GM18909 (cell line): ENCODE data around the gene TNNC1.

Experiments used
- ATAC-seq: cut with Tn5 transposase; IDR thresholded peaks from one replicate; pipeline ENCODE4 v1.9.1; 2021; ENCODE audit warnings: mild to moderate bottlenecking; ENCODE audit not compliant: unreplicated experiment, poor library complexity

The TNNC1 gene

GRCh38 chr3:52484680-52485461 lies 31.0 kb upstream of the TNNC1 start:
- ATAC-seq = no peak

DNA sequence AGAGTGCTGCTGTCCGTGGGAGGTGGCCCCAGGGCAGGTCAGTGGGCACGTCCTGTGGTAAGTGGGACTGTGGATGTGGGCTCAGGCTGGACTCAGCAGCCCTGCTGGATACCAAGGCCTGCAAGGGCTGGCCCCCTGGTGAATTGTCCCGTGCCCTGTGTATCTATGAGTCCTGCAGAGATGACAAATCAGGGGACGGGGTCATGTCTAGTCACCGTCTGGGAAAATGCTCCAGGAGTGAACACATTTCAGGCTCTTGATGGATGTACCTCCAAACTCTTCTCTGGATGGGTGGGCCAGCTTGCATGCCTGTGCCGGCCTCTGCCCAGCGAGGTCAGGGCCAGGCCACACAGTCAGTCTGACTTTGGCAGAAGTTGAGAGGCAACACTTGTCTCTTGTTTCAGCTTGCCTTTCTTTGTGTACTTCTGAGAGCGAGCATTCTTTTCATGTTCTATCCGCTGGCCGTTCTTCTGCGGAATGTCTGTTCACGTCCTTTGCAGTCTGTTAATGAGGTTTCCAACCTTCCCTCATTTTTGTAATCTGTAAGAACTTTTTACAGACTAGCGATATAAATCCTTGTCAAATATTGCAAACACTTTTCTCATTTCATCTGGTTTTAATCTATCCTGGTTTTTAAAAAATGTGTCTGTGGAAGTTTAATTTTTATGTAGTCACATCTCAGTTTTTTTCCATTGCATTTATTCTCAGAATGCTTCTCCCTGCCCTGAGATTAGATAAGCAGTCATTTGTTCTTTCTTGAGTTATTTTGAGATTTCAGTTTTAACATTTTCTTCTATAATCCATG lies 29.9 kb upstream of the TNNC1 start:
- no peak for ATAC-seq

DNA sequence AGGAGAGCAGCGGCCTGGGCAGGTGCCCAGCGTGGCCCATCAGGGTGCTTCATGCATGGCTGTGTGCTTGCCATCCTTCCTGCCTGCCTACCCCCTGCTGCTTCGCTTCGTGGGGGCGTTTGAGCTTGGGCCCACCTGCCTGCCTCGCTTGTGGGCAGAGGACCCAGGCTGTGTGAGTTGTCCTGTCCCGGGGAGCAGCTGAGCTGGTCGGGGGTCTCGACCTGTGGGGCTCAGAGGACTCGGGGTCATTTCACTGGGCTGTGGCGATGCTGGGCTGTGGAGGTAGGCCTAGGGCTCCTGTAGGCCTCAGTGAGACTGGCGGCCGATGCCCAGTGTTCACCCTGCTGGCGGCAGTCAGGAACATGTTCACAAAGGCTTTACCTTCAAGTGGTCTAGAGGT lies 29.2 kb upstream of the TNNC1 start:
- no peak for ATAC-seq

GRCh38 chr3:52481819-52482521 lies 28.1 kb upstream of the TNNC1 start:
- no peak for ATAC-seq

DNA sequence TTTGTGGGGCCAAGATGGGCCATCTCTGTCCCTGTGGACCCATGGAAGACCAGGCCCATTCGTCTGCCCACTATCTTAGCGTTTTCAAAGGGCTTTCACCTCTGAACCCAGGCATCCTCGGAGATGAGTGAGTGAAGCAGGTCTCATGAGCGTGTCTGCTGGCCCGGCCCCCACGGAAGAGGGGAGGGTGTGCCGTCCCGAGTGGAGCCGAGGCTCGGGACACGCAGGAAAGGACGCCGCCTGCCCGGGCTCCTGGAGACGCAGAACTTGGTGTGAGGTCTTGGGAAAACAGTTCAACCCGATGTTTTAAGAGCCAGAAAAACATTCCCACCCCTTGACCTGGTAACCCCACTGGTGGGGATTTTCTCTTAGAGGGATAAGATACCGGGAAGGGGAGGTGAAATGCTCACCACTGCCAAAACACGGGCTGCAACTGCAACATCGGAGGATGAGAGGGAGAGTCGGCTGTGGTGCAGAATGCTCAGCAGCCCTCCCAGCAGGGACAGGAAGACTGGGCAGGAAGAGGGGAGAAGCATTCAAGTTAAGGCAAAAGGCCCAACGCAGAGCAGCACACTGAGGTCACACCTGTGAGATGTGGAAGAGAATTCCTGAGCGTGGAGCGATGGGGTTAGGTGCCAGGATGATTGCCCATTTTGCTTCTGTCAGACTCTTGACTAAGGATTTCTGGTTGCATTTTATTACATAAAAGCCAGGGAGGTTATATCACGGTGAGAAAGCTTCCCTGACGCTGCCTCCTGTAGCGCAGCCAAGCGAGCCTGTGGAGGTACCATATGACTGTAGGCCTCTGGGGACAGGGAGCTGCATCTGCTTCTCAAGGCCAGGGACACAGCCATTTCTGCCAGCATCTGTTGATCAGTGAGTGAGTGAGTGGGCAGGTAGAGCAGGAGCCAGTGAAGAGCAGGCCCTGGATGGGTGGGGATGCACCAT lies 27.2 kb upstream of the TNNC1 start:
- no peak for ATAC-seq

GRCh38 chr3:52479877-52480575 lies 26.2 kb upstream of the TNNC1 start:
- no peak for ATAC-seq

DNA sequence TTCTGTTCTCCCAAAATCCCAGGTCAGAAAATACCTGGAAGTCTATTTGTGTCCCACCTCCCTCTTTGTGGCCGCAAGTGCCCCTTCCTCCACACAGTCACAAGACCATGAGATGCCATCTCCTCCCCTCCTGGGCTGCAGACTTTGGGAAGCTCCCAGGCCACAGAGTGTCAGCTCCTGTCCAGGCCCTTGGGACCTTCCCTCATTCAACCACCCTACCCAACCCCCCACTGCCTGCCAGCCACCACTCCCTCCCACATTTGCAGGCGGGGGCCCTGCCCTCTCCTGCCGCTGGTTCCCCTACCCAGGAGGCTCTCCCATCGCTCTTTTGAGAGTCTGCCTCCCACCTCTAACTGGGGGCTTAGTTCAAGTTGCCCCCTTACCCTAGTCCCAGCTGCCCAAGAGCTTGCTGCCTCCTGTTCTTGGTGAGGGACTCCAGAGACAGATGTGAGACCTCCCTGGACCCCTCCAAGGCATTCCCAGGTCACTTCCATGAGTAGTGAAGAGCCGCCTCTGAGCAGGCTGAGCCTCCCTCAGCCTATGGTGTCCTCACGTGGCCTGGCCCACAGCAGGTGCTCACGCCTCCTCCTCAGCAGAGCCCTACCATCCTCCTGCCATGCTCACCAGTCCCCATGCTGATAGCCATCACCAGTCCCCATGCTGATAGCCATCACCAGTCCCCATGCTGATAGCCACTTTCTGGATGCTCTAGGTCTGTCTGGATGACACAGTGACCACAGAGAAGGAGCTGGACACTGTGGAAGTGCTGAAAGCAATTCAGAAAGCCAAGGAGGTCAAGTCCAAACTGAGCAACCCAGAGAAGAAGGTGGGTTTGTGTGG lies 25.4 kb upstream of the TNNC1 start:
- no peak for ATAC-seq

- no peak for ATAC-seq
Measured at GRCh38 chr3:52477796-52478095, 23.9 kb upstream of the TNNC1 start.

- no peak for ATAC-seq
Measured at GRCh38 chr3:52477076-52477795, 23.4 kb upstream of the TNNC1 start.

DNA sequence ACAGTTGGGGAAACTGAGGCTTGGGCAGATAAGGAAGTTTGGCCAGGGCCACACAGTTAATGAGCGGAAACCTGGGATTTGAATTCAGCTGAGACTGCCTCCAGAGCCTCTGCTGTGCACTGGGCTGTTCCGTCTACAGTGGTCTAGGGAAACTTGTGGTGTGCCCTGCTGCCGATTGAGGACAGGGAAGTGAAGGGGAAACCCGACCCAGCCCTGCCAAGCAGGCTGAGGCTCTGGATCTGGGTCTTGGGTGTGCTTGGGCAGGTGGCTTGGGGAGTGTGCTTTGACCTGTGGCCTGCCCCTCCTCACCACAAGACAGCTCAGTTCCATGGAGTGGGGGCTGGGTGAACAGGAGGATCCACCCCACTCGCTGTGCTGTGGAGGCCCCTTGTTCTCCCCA lies 19.2 kb upstream of the TNNC1 start:
- no peak for ATAC-seq

- ATAC-seq = no peak
Measured at GRCh38 chr3:52472239-52473000, 18.6 kb upstream of the TNNC1 start.

DNA sequence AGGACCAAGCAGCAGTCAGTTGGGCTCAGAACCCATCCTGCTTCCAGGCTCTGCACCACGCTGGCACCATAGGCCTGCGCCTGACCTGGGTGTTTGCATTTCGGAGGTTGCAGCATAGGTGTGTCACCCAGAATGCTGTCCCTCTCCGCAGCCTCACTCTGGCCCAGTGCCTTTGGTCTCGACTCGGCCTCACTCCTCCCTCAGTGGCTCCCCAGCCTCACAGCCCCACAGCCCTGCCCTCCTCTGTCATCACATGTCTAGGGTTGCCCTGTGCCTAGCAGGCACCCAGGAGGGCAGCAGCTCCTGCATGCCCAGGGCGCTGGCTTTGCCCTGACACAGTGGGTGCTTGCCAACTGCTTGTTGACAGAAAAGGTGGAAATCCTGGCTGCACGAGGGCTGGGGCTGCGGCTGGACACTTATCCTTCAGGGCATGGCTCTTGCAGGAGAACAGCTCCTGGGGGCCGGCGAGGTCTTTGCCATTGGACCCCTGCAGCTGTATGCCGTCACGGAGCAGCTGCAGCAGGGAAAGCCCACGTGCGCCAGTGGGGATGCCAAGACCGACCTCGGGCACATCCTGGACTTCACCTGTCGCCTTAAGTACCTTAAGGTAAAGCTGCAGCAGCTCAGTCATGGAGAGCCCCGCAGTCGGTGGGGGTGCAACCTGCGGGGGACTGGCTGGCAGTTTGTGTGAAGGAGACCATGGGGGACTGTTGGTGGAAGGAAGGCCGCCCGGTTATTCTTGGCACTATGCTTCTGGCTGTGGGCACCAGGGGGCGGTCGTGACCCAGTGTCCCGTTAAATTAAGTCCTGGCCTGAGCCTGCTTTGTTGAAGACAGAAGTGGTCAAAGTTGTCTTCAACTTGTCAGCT lies 17.8 kb upstream of the TNNC1 start:
- ATAC-seq = no peak

GRCh38 chr3:52470920-52471319 lies 17.1 kb upstream of the TNNC1 start:
- no peak for ATAC-seq

DNA sequence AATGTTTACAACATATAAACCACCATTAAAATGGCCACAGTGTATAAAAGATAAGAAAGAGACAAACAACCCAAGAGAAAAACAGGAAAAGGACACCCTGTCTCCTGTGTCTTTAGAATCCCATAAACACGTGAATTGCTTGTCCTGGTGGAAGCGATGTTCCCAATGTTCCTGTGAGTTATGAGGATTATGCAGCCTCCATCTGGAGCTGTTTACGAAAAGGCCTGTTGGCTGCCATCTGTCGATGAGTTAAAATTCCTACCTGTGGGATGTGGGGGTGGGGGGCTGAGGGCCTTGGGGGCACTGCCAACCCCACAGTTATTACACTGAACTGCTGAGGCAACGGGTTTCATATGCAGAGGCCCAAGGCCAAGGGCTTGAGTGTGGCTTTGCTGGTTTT lies 15.2 kb upstream of the TNNC1 start:
- no peak for ATAC-seq

GRCh38 chr3:52468336-52468735 lies 14.5 kb upstream of the TNNC1 start:
- ATAC-seq = no peak

DNA sequence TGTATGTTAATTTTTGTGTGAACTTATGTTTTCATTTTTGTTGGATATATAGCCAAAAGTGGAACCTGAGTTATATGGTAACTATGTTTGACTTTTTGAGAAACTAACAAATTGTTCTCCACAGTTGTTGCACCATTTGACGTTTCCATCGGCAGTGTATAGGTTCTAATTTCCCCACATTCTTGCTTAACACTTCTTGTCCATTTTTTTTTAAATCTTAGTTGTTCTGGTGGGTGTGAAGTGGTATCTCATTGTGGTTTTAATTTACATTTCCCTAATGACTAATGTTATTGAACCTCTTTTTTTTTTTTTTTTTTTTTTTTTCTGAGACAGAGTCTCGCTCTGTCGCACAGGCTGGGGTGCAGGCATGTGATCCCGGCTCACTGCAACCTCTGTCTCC lies 9.6 kb upstream of the TNNC1 start:
- ATAC-seq = no peak

- ATAC-seq = no peak
Measured at GRCh38 chr3:52461874-52462273, 8.0 kb upstream of the TNNC1 start.
